WTC11 (cell line): ENCODE data around the gene ZNF205. TPM values are rescaled to one million over a fixed set of nuclear protein-coding genes. Genes with fewer than 3 reads are reported as not detected.

Source experiments
- ATAC-seq: fragments of 200-7000 bp; cut with Tn5 transposase; 2 replicates; pipeline ENCODE4 v1.10.0; 2021; ENCODE audit warnings: mild to moderate bottlenecking, moderate library complexity
- CTCF ChIA-PET: fragments of 300-600 bp; sonication (Branson Sonifier 250); formaldehyde crosslinking; loops from one replicate; lab custom pipeline; 2021; ENCODE audit warnings: antibody characterized with exemption; lab: Charles Lee
- POLR2A ChIA-PET: fragments of 350-600 bp; sonication (Branson Sonifier 250); formaldehyde crosslinking; loops from one replicate; lab custom pipeline; 2021; ENCODE audit warnings: antibody characterized with exemption; lab: Charles Lee
- DNase-seq: peaks from one replicate; pipeline ENCODE4 v3.0.0; 2021; ENCODE audit warnings: low spot score
- H3K27ac Mint-ChIP-seq: 2 replicates; pipeline ENCODE4 v1.8.0; 2021; ENCODE audit warnings: mixed read lengths
- H3K27me3 Mint-ChIP-seq: 2 replicates; pipeline ENCODE4 v1.8.0; 2021; ENCODE audit warnings: low read depth, mild to moderate bottlenecking, moderate library complexity, mixed read lengths
- H3K36me3 Mint-ChIP-seq: 2 replicates; pipeline ENCODE4 v1.8.0; 2021; ENCODE audit warnings: mixed read lengths
- H3K4me1 Mint-ChIP-seq: 2 replicates; pipeline ENCODE4 v1.8.0; 2022; ENCODE audit warnings: mixed read lengths
- H3K4me3 Mint-ChIP-seq: 2 replicates; pipeline ENCODE4 v1.8.0; 2021; ENCODE audit warnings: mild to moderate bottlenecking, moderate library complexity, mixed read lengths
- H3K9me3 Mint-ChIP-seq: 2 replicates; pipeline ENCODE4 v1.8.0; 2021; ENCODE audit warnings: mixed read lengths
- AFF4 ChIP-seq: sonication (generic); formaldehyde crosslinking; IDR thresholded peaks from 2 replicates; pipeline ENCODE4 v1.8.1; 2023; ENCODE audit warnings: mild to moderate bottlenecking, missing genetic modification reagents, borderline replicate concordance
- ATF6 ChIP-seq: sonication (generic); formaldehyde crosslinking; IDR thresholded peaks from 2 replicates; pipeline ENCODE4 v1.8.1; 2023; ENCODE audit warnings: mild to moderate bottlenecking, missing genetic modification reagents
- CBFB ChIP-seq: sonication (generic); formaldehyde crosslinking; IDR thresholded peaks from 2 replicates; pipeline ENCODE4 v1.8.1; 2022; ENCODE audit warnings: mild to moderate bottlenecking, low read depth, missing genetic modification reagents
- ESRRA ChIP-seq: sonication (generic); formaldehyde crosslinking; IDR thresholded peaks from 2 replicates; pipeline ENCODE4 v1.8.1; 2022; ENCODE audit warnings: mild to moderate bottlenecking, missing genetic modification reagents, borderline replicate concordance
- FOXK1 ChIP-seq: sonication (generic); formaldehyde crosslinking; IDR thresholded peaks from 2 replicates; pipeline ENCODE4 v1.8.0; 2022; ENCODE audit warnings: mild to moderate bottlenecking, moderate library complexity, missing genetic modification reagents
- FOXP1 ChIP-seq: sonication (generic); formaldehyde crosslinking; IDR thresholded peaks from 2 replicates; pipeline ENCODE4 v1.8.0; 2022; ENCODE audit warnings: missing genetic modification reagents, mild to moderate bottlenecking, moderate library complexity, borderline replicate concordance
- IRF2 ChIP-seq: sonication (generic); formaldehyde crosslinking; IDR thresholded peaks from 2 replicates; pipeline ENCODE4 v1.8.0; 2022; ENCODE audit warnings: low read depth, missing genetic modification reagents, borderline replicate concordance
- JUN ChIP-seq: sonication (generic); formaldehyde crosslinking; IDR thresholded peaks from 2 replicates; pipeline ENCODE4 v1.8.0; 2023; ENCODE audit warnings: mild to moderate bottlenecking, missing genetic modification reagents
- KAT7 ChIP-seq: sonication (generic); formaldehyde crosslinking; IDR thresholded peaks from 2 replicates; pipeline ENCODE4 v1.8.1; 2023; ENCODE audit warnings: missing genetic modification reagents, mild to moderate bottlenecking, borderline replicate concordance
- MYBL2 ChIP-seq: sonication (generic); formaldehyde crosslinking; IDR thresholded peaks from 2 replicates; pipeline ENCODE4 v1.8.1; 2023; ENCODE audit warnings: mild to moderate bottlenecking, moderate library complexity, missing genetic modification reagents
- NR1H2 ChIP-seq: sonication (generic); formaldehyde crosslinking; IDR thresholded peaks from 2 replicates; pipeline ENCODE4 v1.9.0; 2021; ENCODE audit warnings: mild to moderate bottlenecking, moderate library complexity, missing genetic modification reagents
- ZNF121 ChIP-seq: sonication (generic); formaldehyde crosslinking; IDR thresholded peaks from 2 replicates; pipeline ENCODE4 v1.8.0; 2023; ENCODE audit warnings: missing genetic modification reagents
- ZNF263 ChIP-seq: sonication (generic); formaldehyde crosslinking; IDR thresholded peaks from 2 replicates; pipeline ENCODE4 v1.8.1; 2022; ENCODE audit warnings: low read depth, mild to moderate bottlenecking, moderate library complexity, missing genetic modification reagents
- total RNA-seq: library from RNA; stranded (reverse); gene quantifications from 3 replicates; pipeline ENCODE4 v1.2.3, GENCODE V29; 2021
- TF ChIP-seq, protein P1 (sequence below): fragments of 200-600 bp; IDR thresholded peaks from 2 replicates; pipeline ENCODE4 v1.8.0; 2022; ENCODE audit warnings: antibody characterized with exemption
- TF ChIP-seq, protein P2 (sequence below): fragments of 250-450 bp; sonication (Bioruptor Pico); IDR thresholded peaks from 2 replicates; pipeline ENCODE4 v1.9.0; 2021; ENCODE audit warnings: moderate library complexity, mild to moderate bottlenecking, inconsistent platforms, borderline replicate concordance

ZNF205 gene
- total RNA-seq, 1 experiment from 2014 or later, result 22.7 TPM

GRCh38 chr16:3112881-3113574, 642 bp downstream of the ZNF205 start (continued):
- TF ChIP-seq JUN (CRISPR knock-in tag) (no peak), ZNF263 (no peak), FOXP1 (CRISPR knock-in tag) (no peak), AFF4 (no peak), ZNF121 (CRISPR knock-in tag) (no peak)
- TF ChIP-seq, protein P1, sequence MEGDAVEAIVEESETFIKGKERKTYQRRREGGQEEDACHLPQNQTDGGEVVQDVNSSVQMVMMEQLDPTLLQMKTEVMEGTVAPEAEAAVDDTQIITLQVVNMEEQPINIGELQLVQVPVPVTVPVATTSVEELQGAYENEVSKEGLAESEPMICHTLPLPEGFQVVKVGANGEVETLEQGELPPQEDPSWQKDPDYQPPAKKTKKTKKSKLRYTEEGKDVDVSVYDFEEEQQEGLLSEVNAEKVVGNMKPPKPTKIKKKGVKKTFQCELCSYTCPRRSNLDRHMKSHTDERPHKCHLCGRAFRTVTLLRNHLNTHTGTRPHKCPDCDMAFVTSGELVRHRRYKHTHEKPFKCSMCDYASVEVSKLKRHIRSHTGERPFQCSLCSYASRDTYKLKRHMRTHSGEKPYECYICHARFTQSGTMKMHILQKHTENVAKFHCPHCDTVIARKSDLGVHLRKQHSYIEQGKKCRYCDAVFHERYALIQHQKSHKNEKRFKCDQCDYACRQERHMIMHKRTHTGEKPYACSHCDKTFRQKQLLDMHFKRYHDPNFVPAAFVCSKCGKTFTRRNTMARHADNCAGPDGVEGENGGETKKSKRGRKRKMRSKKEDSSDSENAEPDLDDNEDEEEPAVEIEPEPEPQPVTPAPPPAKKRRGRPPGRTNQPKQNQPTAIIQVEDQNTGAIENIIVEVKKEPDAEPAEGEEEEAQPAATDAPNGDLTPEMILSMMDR, result no peak
- TF ChIP-seq, protein P2, sequence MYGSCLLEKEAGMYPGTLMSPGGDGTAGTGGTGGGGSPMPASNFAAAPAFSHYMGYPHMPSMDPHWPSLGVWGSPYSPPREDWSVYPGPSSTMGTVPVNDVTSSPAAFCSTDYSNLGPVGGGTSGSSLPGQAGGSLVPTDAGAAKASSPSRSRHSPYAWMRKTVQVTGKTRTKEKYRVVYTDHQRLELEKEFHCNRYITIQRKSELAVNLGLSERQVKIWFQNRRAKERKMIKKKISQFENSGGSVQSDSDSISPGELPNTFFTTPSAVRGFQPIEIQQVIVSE (CRISPR knock-in tag), result no peak

DNA sequence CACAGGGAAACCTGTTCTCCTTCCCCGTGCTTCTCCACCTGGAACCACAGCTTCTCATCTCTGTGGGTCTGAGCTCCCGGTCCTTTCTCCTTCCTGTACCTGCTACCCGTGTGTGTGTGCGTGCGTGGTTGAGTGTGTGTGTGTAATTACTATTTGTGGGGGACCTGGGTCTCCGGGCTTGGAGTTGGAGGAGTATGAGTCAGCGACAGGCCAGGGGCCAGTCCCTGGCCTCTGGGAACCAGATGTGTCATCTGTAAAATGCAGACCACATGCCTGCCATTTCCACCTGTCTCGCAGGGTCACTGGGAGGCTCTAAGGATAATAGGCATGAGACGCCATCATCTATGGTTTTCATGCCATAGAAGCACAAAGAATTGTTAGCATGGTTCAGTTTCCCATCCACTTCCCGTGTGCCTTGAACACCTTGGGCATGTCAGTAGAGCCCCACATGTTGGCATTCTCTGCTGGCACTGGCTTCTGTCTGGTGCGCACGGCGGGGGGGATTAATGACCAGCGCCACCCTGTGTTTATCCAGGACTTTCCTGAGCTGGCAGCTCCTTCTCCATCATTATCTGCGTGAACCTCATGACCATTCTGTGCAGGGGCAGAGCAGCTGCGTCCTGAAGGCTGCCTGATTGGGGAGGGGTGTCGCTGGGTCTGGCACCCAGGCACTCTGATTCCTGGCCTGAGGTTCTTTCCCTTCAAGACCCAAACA, 1.5 kb downstream of the ZNF205 start:
- DNase-seq, result no peak
- POLR2A ChIA-PET, result interaction anchor here (0.6 kb wide), 1 partner anchor 16 kb away, joined by 4 read pairs; no protein-coding TSS in a partner anchor

More for the DNA sequence above, 1.5 kb downstream of the ZNF205 start:
- no peak for TF ChIP-seq ATF6
- no peak for TF ChIP-seq FOXK1 (CRISPR knock-in tag)
- no peak for TF ChIP-seq MYBL2 (CRISPR knock-in tag)
- no peak for TF ChIP-seq CBFB (CRISPR knock-in tag)
- no peak for TF ChIP-seq NR1H2 (CRISPR knock-in tag)
- TF ChIP-seq KAT7, result no peak
- TF ChIP-seq IRF2 (CRISPR knock-in tag), result no peak
- no peak for TF ChIP-seq ESRRA (CRISPR knock-in tag)
- no peaks in the 10 kb centered on the region for H3K9me3 Mint-ChIP-seq
- peaks cover 18% of the 10 kb centered on the region for H3K36me3 Mint-ChIP-seq
- no peaks in the 10 kb centered on the region for H3K27me3 Mint-ChIP-seq
- H3K27ac Mint-ChIP-seq, result no peak overlapping the region; the same call in 1 of the 2 replicates
- CTCF ChIA-PET, result interaction anchor here (2.4 to 6.7 kb wide), 5 partner anchors 14 to 86 kb away, joined by 5 to 112 read pairs (median 38); partner anchors contain the start of genes ZNF213 and ZSCAN10
- ATAC-seq, result no peak
- peaks cover 26% of the 10 kb centered on the region for H3K4me1 Mint-ChIP-seq
- peak overlapping the region; percentile 88 for H3K4me3 Mint-ChIP-seq
